OCI-LY3 (cell line): ENCODE measurements around the gene ALDH1L1.

ENCODE experiments used
- H2AFZ ChIP-seq: fragments of 200-600, 300-600 bp; shearing (Covaris generic); 2 replicates; pipeline ENCODE4 v1.6.0; 2014; ENCODE audit warnings: antibody characterized with exemption, low read depth, low read length
- H3K27ac ChIP-seq: fragments of 200-600, 300-600 bp; sonication (generic); 2 replicates; pipeline ENCODE4 v1.5.1; 2014; ENCODE audit warnings: mild to moderate bottlenecking, low read length, moderate library complexity, mixed read lengths
- H3K27me3 ChIP-seq: fragments of 200-600, 300-600 bp; sonication (generic); 2 replicates; pipeline ENCODE4 v1.6.1; 2014; ENCODE audit warnings: low read depth, low read length, mixed read lengths
- H3K36me3 ChIP-seq: fragments of 200-600, 300-600 bp; sonication (generic); replicated peaks from 2 replicates; pipeline ENCODE3; 2014; ENCODE audit warnings: low read depth, low read length, mixed read lengths
- H3K4me1 ChIP-seq: fragments of 300-600, 200-600 bp; sonication (generic); 2 replicates; pipeline ENCODE4 v1.6.1; 2014; ENCODE audit warnings: low read length, mixed read lengths
- H3K4me2 ChIP-seq: fragments of 200-600, 300-600 bp; sonication (generic); 2 replicates; pipeline ENCODE4 v1.6.1; 2014; ENCODE audit warnings: low read length, mixed read lengths
- H3K4me3 ChIP-seq: fragments of 300-600, 200-600 bp; sonication (generic); 2 replicates; pipeline ENCODE4 v1.5.1; 2014; ENCODE audit warnings: antibody characterized with exemption, mild to moderate bottlenecking, low read length, moderate library complexity
- H3K79me2 ChIP-seq: fragments of 300-600, 200-600 bp; shearing (Covaris generic); 2 replicates; pipeline ENCODE4 v1.6.1; 2014; ENCODE audit warnings: mild to moderate bottlenecking, low read length, mixed read lengths
- H3K9ac ChIP-seq: fragments of 300-600, 200-600 bp; shearing (Covaris generic); 2 replicates; pipeline ENCODE4 v1.6.0; 2014; ENCODE audit warnings: mild to moderate bottlenecking, low read length, moderate library complexity
- H3K9me3 ChIP-seq: fragments of 200-600, 300-600 bp; shearing (Covaris generic); 2 replicates; pipeline ENCODE4 v1.6.1; 2014; ENCODE audit warnings: low read length, mixed read lengths; ENCODE audit not compliant: insufficient read depth
- H4K20me1 ChIP-seq: fragments of 200-600, 300-600 bp; sonication (generic); 2 replicates; pipeline ENCODE4 v1.6.1; 2016; ENCODE audit warnings: low read length, mixed read lengths; ENCODE audit not compliant: insufficient read depth
- CTCF ChIP-seq: fragments of 200-600, 300-600 bp; sonication (generic); IDR thresholded peaks from 2 replicates; pipeline ENCODE4 v1.5.1; 2014; ENCODE audit warnings: antibody characterized with exemption, low read length, low read depth
- EZH2phosphoT487 ChIP-seq: fragments of 200-600 bp; shearing (Covaris generic); IDR thresholded peaks from 2 replicates; pipeline ENCODE4 v1.6.1; 2018; ENCODE audit warnings: antibody characterized with exemption, mixed run types, low read depth

The ALDH1L1 gene

GRCh38 chr3:126212620-126213378 lies 32.4 kb upstream of the ALDH1L1 start:
- H3K9ac ChIP-seq, result no peak overlapping the region
- no peaks in the 10 kb centered on the region for H3K4me1 ChIP-seq
- H3K27ac ChIP-seq, result no peak overlapping the region
- H4K20me1 ChIP-seq, result no peaks in the 10 kb centered on the region
- no peak for TF ChIP-seq EZH2phosphoT487
- no peak for TF ChIP-seq CTCF
- no peak overlapping the region for H3K4me2 ChIP-seq
- no peaks in the 10 kb centered on the region for H3K79me2 ChIP-seq
- H2AFZ ChIP-seq, result no peak overlapping the region
- no peaks in the 10 kb centered on the region for H3K9me3 ChIP-seq
- no peaks in the 10 kb centered on the region for H3K36me3 ChIP-seq
- peaks cover 7% of the 10 kb centered on the region for H3K27me3 ChIP-seq
- H3K4me3 ChIP-seq, result no peak overlapping the region

GRCh38 chr3:126212250-126212619 lies 31.8 kb upstream of the ALDH1L1 start:
- H3K9me3 ChIP-seq, result no peaks in the 10 kb centered on the region
- H3K4me1 ChIP-seq, result no peaks in the 10 kb centered on the region
- H3K27ac ChIP-seq, result no peak overlapping the region
- no peak overlapping the region for H3K4me3 ChIP-seq
- no peak overlapping the region for H3K9ac ChIP-seq
- no peak overlapping the region for H2AFZ ChIP-seq
- no peaks in the 10 kb centered on the region for H4K20me1 ChIP-seq
- H3K79me2 ChIP-seq, result no peaks in the 10 kb centered on the region
- peaks cover 7% of the 10 kb centered on the region for H3K27me3 ChIP-seq
- H3K4me2 ChIP-seq, result no peak overlapping the region
- TF ChIP-seq EZH2phosphoT487 (no peak), CTCF (no peak)
- H3K36me3 ChIP-seq, result no peaks in the 10 kb centered on the region

- no peaks in the 10 kb centered on the region for H3K36me3 ChIP-seq
- no peak for TF ChIP-seq CTCF
- TF ChIP-seq EZH2phosphoT487, result no peak
- no peak overlapping the region for H3K4me2 ChIP-seq
- no peaks in the 10 kb centered on the region for H3K79me2 ChIP-seq
- no peak overlapping the region for H3K27ac ChIP-seq
- no peaks in the 10 kb centered on the region for H4K20me1 ChIP-seq
- H3K27me3 ChIP-seq, result peaks cover 5% of the 10 kb centered on the region; the same call in 1 of the 2 replicates
- H2AFZ ChIP-seq, result no peak overlapping the region
- no peaks in the 10 kb centered on the region for H3K4me1 ChIP-seq
- H3K9me3 ChIP-seq, result no peaks in the 10 kb centered on the region
- H3K9ac ChIP-seq, result no peak overlapping the region
- no peak overlapping the region for H3K4me3 ChIP-seq
Observed at GRCh38 chr3:126211569-126211968, 31.2 kb upstream of the ALDH1L1 start.

- Histone ChIP-seq H3K36me3 (no peaks in the 10 kb centered on the region), H3K9me3 (no peaks in the 10 kb centered on the region), H4K20me1 (no peaks in the 10 kb centered on the region), H3K27me3 (no peaks in the 10 kb centered on the region; the same call in 1 of the 2 replicates), H3K9ac (no peak overlapping the region), H3K4me2 (no peak overlapping the region), H3K79me2 (no peaks in the 10 kb centered on the region), H3K4me1 (no peaks in the 10 kb centered on the region), H3K4me3 (no peak overlapping the region), H3K27ac (no peak overlapping the region), H2AFZ (no peak overlapping the region)
- TF ChIP-seq EZH2phosphoT487, result no peak
- TF ChIP-seq CTCF, result no peak
Observed at GRCh38 chr3:126210606-126211005, 30.2 kb upstream of the ALDH1L1 start.
